Upper lobe of left lung (tissue), 4 donors: Measurements from ENCODE around the gene RNF222.

Experiments
- POLR2A ChIP-seq, 4 donors: fragments of 450-650 bp; IDR thresholded peaks; one replicate each; pipeline ENCODE4 v1.5.1; 2016 to 2017; ENCODE audit warnings: antibody characterized with exemption in 4 of 4, mild to moderate bottlenecking in 2 of 4
- TF ChIP-seq, protein P1 (sequence below), 6 experiments: fragments of 450-650 bp in 4 of 6; fragments of 200-600 bp in 2 of 6; sonication (generic) in 2 of 6; IDR thresholded peaks; one replicate each; pipeline ENCODE4 v1.5.1; 2016 to 2019; ENCODE audit warnings: antibody characterized with exemption in 6 of 6

DNA sequence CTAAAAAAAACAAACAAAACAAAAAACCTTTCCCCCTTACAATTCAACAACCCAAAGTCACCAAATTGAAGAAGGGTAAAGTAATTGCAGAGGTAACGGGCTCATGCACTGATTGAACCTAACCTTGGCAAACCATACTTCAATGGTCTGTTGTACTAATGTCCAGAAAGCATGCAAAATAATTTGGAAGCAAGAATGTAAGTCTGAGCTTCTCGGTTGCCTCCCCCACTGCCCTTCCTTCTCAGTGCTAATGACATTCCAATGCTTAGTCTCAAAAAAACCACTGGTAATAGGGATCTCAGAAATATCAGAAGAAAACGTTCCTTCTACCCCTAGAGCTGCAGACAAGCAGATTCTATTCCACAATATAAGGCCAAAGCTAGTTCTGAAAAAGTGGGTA is 36.9 kb downstream of the RNF222 start:
- TF ChIP-seq POLR2A (IDR thresholded peaks at IDR 0.05) = no peak
- TF ChIP-seq, protein P1, sequence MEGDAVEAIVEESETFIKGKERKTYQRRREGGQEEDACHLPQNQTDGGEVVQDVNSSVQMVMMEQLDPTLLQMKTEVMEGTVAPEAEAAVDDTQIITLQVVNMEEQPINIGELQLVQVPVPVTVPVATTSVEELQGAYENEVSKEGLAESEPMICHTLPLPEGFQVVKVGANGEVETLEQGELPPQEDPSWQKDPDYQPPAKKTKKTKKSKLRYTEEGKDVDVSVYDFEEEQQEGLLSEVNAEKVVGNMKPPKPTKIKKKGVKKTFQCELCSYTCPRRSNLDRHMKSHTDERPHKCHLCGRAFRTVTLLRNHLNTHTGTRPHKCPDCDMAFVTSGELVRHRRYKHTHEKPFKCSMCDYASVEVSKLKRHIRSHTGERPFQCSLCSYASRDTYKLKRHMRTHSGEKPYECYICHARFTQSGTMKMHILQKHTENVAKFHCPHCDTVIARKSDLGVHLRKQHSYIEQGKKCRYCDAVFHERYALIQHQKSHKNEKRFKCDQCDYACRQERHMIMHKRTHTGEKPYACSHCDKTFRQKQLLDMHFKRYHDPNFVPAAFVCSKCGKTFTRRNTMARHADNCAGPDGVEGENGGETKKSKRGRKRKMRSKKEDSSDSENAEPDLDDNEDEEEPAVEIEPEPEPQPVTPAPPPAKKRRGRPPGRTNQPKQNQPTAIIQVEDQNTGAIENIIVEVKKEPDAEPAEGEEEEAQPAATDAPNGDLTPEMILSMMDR (IDR thresholded peaks at IDR 0.05) = no peak
